GM10266 (cell line): ENCODE results near the gene CNTNAP5.
"Not testable (repeated sequence)": the region's sequence is repeated elsewhere in the genome, so short reads cannot be mapped to it uniquely, and the experiment has no call there.

Experiments used
- DNase-seq: peaks from one replicate; pipeline ENCODE4 v3.0.0; 2012; ENCODE audit errors: extremely low spot score
- TF ChIP-seq, protein P1 (sequence below): IDR thresholded peaks from 2 replicates; pipeline ENCODE4 v1.5.1; 2012; ENCODE audit warnings: mild to moderate bottlenecking, low read depth; ENCODE audit not compliant: control insufficient read depth, insufficient read depth; ENCODE audit errors: missing control alignments

Gene CNTNAP5

DNA sequence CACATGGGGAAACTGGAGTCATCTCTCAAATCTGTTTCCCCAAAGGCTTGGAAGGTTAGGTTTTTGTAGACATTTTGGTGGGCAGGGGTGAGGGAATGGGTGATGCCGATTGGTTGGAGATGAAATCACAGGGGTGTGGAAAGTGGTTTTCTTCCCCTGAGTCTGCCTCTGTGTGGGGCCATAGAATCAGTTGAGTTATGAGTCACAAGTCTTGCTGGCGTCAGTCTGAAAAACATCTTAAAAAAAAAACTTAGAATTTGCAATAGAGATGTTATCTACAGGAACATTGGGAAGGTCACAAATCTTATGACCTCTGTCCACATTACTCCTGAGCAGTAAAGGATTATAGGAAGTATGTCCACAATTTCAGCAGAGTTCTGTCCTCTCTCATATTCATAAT lies 314.6 kb downstream of the CNTNAP5 start:
- no peak for DNase-seq
- TF ChIP-seq, protein P1, sequence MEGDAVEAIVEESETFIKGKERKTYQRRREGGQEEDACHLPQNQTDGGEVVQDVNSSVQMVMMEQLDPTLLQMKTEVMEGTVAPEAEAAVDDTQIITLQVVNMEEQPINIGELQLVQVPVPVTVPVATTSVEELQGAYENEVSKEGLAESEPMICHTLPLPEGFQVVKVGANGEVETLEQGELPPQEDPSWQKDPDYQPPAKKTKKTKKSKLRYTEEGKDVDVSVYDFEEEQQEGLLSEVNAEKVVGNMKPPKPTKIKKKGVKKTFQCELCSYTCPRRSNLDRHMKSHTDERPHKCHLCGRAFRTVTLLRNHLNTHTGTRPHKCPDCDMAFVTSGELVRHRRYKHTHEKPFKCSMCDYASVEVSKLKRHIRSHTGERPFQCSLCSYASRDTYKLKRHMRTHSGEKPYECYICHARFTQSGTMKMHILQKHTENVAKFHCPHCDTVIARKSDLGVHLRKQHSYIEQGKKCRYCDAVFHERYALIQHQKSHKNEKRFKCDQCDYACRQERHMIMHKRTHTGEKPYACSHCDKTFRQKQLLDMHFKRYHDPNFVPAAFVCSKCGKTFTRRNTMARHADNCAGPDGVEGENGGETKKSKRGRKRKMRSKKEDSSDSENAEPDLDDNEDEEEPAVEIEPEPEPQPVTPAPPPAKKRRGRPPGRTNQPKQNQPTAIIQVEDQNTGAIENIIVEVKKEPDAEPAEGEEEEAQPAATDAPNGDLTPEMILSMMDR, result no peak

DNA sequence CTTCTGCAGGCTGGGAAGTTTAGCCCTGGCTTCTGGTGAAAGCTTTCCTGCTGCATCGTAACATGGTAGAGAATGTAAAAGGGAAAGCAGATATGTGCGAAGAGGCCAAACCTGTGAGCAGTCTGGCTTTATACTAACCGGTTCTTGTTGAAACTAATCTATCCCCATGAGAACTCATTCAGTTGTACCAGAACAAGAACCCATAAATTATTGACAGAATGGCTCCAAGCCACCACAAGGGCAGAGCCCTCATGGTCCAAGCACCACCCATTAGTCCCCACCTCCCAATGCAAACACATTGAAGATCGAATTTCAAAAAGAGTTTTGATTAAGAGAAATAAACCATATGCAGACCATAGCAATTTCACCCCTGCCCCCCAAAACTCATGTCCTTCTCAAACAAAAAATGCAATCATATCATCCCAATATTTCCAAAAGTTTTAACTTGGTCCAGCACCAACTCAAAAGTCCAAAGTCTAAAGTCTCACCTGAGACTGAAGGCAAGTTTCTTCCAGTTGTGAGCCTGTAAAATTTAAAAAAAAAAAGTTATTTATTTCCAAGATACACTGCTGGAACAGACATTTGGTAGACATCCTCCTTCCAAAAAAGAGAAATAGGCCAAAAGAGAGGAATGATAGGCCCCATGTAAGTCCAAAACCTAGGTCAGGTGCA lies 318.9 kb downstream of the CNTNAP5 start:
- TF ChIP-seq, protein P1, result no peak
- no peak for DNase-seq

DNA sequence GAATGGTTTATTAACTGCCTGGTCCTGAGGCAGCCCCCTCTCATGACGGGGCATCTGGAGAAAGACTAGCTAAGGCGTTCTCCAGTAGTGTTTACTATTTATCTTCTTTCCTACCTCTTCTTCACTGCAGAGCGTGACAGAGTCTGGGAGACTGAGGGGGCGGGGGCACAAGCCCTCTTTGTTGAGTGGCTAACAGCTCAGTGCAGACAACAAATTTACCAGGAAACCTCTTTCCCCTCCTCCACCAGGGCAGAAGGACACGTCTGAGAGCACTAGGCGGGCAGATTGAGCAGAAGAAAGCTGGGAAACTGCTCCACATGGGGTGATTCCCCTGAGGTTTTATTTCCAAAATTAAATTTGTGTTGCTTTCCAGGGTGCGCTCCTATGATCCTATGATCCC lies 322.1 kb downstream of the CNTNAP5 start:
- no peak for DNase-seq
- TF ChIP-seq, protein P1, result no peak

DNA sequence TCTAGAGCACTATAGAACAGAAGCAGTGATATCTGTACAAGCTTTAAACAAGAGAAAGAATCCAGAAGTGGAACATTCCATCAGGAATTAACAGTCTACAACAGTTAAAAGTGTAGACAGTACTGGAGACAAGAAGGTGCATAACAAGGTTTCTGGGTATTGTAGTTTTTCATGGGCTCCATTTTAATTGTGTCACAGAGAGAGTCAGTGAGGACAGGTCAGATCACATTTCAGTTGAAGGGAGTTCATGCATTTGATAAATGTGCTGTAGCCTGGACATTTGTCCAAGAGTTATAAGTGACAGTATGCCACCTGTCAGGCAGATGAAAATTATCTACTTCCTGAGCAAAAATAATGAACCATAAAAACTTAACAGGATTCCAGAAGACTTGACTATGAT lies 328.6 kb downstream of the CNTNAP5 start:
- DNase-seq, result no peak
- TF ChIP-seq, protein P1, result no peak

DNA sequence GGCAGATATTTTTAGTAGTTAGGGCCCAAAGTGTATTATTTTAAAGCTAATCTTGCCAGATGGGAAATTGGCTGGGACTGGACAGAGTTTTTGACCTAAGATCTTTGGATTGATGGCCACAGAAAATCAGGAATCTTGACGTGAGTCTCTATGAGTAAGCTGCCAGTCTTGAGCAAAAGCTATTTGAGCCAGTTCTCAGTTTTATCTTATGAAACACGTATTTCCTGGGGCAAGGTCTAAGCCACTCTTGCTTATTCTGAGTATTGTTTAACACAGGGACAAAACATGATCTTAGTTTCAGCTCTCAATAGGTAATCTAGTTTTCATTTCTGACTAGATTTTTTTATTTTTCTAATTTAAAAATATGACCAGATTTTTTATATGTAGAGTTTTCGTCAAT lies 329.4 kb downstream of the CNTNAP5 start:
- DNase-seq, result no peak
- TF ChIP-seq, protein P1, result no peak

DNA sequence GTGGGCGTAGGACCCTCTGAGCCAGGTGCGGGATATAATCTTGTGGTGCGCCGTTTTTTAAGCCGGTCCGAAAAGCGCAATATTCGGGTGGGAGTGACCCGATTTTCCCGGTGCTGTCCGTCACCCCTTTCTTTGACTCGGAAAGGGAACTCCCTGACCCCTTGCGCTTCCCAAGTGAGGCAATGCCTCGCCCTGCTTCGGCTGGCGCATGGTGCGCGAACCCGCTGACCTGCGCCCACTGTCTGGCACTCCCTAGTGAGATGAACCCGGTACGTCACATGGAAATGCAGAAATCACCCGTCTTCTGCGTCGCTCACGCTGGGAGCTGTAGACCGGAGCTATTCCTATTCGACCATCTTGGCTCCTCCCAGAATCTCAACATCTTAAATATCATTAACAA lies 336.9 kb downstream of the CNTNAP5 start:
- not testable (repeated sequence) for DNase-seq

DNA sequence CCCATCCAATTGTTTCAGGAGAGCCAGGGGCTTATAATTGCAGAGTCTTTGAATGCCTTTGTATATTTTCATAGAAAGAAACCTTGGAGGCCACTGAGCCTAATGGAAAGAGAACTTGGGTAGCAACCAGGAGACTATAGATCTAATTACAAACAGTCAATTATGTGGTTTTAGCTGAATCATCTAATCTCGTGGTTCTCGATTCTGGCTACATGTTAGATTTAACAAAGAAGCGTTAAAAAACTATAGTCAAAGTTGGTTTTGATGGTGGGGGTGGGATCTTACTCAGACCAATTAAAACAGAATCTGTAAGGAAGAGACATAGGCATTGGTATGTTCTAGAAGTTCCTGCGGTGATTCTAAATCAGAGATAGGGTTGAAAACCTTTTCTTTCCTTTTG lies 344.1 kb downstream of the CNTNAP5 start:
- TF ChIP-seq, protein P1, result no peak

More for the DNA sequence above, 344.1 kb downstream of the CNTNAP5 start:
- DNase-seq, result no peak
